Measurements from ENCODE around the gene TRUB2. TPM values are rescaled to one million over a fixed set of nuclear protein-coding genes. Genes with fewer than 3 reads are reported as not detected.

The TRUB2 gene
- total and polyA plus RNA-seq, 2 of the 13 experiments (the other 11 are each of a cell fraction or from before 2014, with no cell fraction given): 22.3 to 41.2 TPM

GRCh38 chr9:128339761-128340690 is 17.8 kb upstream of the TRUB2 start, which contains the start of gene SLC27A4 (continued):
- TF ChIP-seq MYPOP (CRISPR knock-in tag; IDR thresholded peaks at IDR 0.05): peak; percentile 93
- peak; percentile 62; the same call in 1 of the 2 replicates for TF ChIP-seq ZNF121 (CRISPR knock-in tag; IDR thresholded peaks at IDR 0.05)
- TF ChIP-seq ZKSCAN8 (CRISPR knock-in tag; IDR thresholded peaks at IDR 0.05; ENCODE audit: borderline replicate concordance): no peak
- no peak for TF ChIP-seq HOXA7 (CRISPR knock-in tag; IDR thresholded peaks at IDR 0.05)
- no peak for TF ChIP-seq ZBTB40 (IDR thresholded peaks at IDR 0.05)
- peak; percentile 23; the same call in 1 of the 2 replicates for TF ChIP-seq ZBTB40 (CRISPR knock-in tag; IDR thresholded peaks at IDR 0.05)
- TF ChIP-seq ZBTB39 (CRISPR knock-in tag; IDR thresholded peaks at IDR 0.05): 0 out of 2 replicates have a peak, but pooled peaks have one; percentile 65
- peak; percentile 86 for TF ChIP-seq ZFX (CRISPR knock-in tag; IDR thresholded peaks at IDR 0.05; ENCODE audit: low read depth)
- TF ChIP-seq AGO1 (IDR thresholded peaks at IDR 0.05; ENCODE audit: low read depth, low read length, poor library complexity, severe bottlenecking): peak; percentile 28
- TF ChIP-seq ELF3 (CRISPR knock-in tag; IDR thresholded peaks at IDR 0.05): peak; percentile 28; the same call in 1 of the 2 replicates
- TF ChIP-seq ZNF138 (CRISPR knock-in tag; IDR thresholded peaks at IDR 0.05; ENCODE audit: low read depth): no peak
- TF ChIP-seq ZNF317 (CRISPR knock-in tag; IDR thresholded peaks at IDR 0.05): peak; percentile 93
- peak; percentile 36; the same call in 1 of the 2 replicates for TF ChIP-seq ZNF678 (CRISPR knock-in tag; IDR thresholded peaks at IDR 0.05)
- peak; percentile 58; the same call in 1 of the 2 replicates for TF ChIP-seq HOXA3 (CRISPR knock-in tag; IDR thresholded peaks at IDR 0.05)
